ENCODE measurements around the gene RRP9.

The RRP9 gene

GRCh38 chr3:51958603-51959521 lies 17.2 kb upstream of the RRP9 start:
- DNase-seq (ENCODE audit: extremely low read depth in 1 of 2, low read depth in 1 of 2): no peak

GRCh38 chr3:51957520-51958205 lies 16.0 kb upstream of the RRP9 start:
- DNase-seq (ENCODE audit: extremely low read depth in 1 of 2, low read depth in 1 of 2): no peak

- no peak for DNase-seq (ENCODE audit: extremely low read depth in 1 of 2, low read depth in 1 of 2)
These were observed 14.4 kb upstream of the RRP9 start for GRCh38 chr3:51955893-51956770.

GRCh38 chr3:51955175-51955892 lies 13.6 kb upstream of the RRP9 start, which contains the start of gene GPR62:
Gene GPR62, plus strand, starts transcription at chr3:51955381. Its CDS starts 272 bp downstream, at chr3:51955653.
- DNase-seq (ENCODE audit: extremely low read depth in 1 of 2, low read depth in 1 of 2): no peak

GRCh38 chr3:51954713-51955112 lies 13.0 kb upstream of the RRP9 start:
- DNase-seq (ENCODE audit: extremely low read depth in 1 of 2, low read depth in 1 of 2): no peak

- DNase-seq (ENCODE audit: extremely low read depth in 1 of 2, low read depth in 1 of 2): no peak
These were observed 12.4 kb upstream of the RRP9 start for GRCh38 chr3:51954105-51954504.

GRCh38 chr3:51953445-51953844 lies 11.7 kb upstream of the RRP9 start:
- no peak for DNase-seq (ENCODE audit: extremely low read depth in 1 of 2, low read depth in 1 of 2)

- DNase-seq (ENCODE audit: extremely low read depth in 1 of 2, low read depth in 1 of 2): no peak
These were observed 9.2 kb upstream of the RRP9 start for GRCh38 chr3:51950899-51951298.

- DNase-seq (ENCODE audit: extremely low read depth in 1 of 2, low read depth in 1 of 2): no peak
These were observed 7.4 kb upstream of the RRP9 start for GRCh38 chr3:51949121-51949520.

GRCh38 chr3:51948016-51948580 lies 6.4 kb upstream of the RRP9 start:
- no peak for DNase-seq (ENCODE audit: extremely low read depth in 1 of 2, low read depth in 1 of 2)

GRCh38 chr3:51947215-51947900 lies 5.7 kb upstream of the RRP9 start:
- DNase-seq (ENCODE audit: extremely low read depth in 1 of 2, low read depth in 1 of 2): no peak

- DNase-seq (ENCODE audit: extremely low read depth in 1 of 2, low read depth in 1 of 2): no peak
These were observed 5.1 kb upstream of the RRP9 start for GRCh38 chr3:51946796-51947195.

- DNase-seq (ENCODE audit: extremely low read depth in 1 of 2, low read depth in 1 of 2): no peak
These were observed 4.4 kb upstream of the RRP9 start for GRCh38 chr3:51945926-51946705.

- no peak for DNase-seq (ENCODE audit: extremely low read depth in 1 of 2, low read depth in 1 of 2)
These were observed 3.5 kb upstream of the RRP9 start for GRCh38 chr3:51945031-51945840.

- DNase-seq (ENCODE audit: extremely low read depth in 1 of 2, low read depth in 1 of 2): no peak
These were observed 2.8 kb upstream of the RRP9 start for GRCh38 chr3:51944451-51945021.

GRCh38 chr3:51943451-51944391 lies 2.0 kb upstream of the RRP9 start:
- DNase-seq (ENCODE audit: extremely low read depth in 1 of 2, low read depth in 1 of 2): no peak

Measured in stimulated activated CD8-positive, alpha-beta memory T cell treated with anti-CD3 and anti-CD28 coated beads, Interleukin-7, amount 100 ng/mL, for 48 hours (primary cell).